Cardiac fibroblast (primary cell): ENCODE data around the gene SAMD14.

Experiments
- DNase-seq, 2 donors: peaks; one replicate each; pipeline versions ENCODE4 v3.0.0 to v3.0.0-alpha.2; 2010; ENCODE audit warnings: low read depth in 2 of 2
- H3K4me3 ChIP-seq, 2 donors: replicated peaks in 1 of 2; 1 replicate in 1 of 2; 2 replicates in 1 of 2; pipeline ENCODE4 v1.5.1; 2011; ENCODE audit warnings: low read depth in 2 of 2, low read length in 2 of 2, mild to moderate bottlenecking in 2 of 2, moderate library complexity in 1 of 2
- CTCF ChIP-seq: IDR thresholded peaks from one replicate; pipeline ENCODE4 v1.5.1; 2011; ENCODE audit warnings: low read depth, mild to moderate bottlenecking, low read length, inconsistent platforms

The SAMD14 gene

GRCh38 chr17:50161023-50161910 lies 31.3 kb upstream of the SAMD14 start:
- DNase-seq = peak; percentile 89 to 93

GRCh38 chr17:50157891-50158290 lies 27.9 kb upstream of the SAMD14 start:
- TF ChIP-seq CTCF = no peak
- no peak for DNase-seq
- no peak overlapping the region for H3K4me3 ChIP-seq

More at GRCh38 chr17:50161023-50161910, 31.3 kb upstream of the SAMD14 start:
- peak overlapping the region; percentile 56 to 72 for H3K4me3 ChIP-seq
- TF ChIP-seq CTCF = peak; percentile 88

- H3K4me3 ChIP-seq = no peak overlapping the region
- TF ChIP-seq CTCF = no peak
- peak; percentile 49 to 87 for DNase-seq
These were observed 25.3 kb upstream of the SAMD14 start for GRCh38 chr17:50155115-50155819.

- no peak for DNase-seq
- no peak for TF ChIP-seq CTCF
- no peak overlapping the region for H3K4me3 ChIP-seq
These were observed 24.6 kb upstream of the SAMD14 start for GRCh38 chr17:50154604-50155003.

- DNase-seq = peak in 1 of 2 donors; percentile 73
- H3K4me3 ChIP-seq = no peak overlapping the region
- TF ChIP-seq CTCF = no peak
These were observed 24.0 kb upstream of the SAMD14 start for GRCh38 chr17:50153650-50154575.

- TF ChIP-seq CTCF = no peak
- DNase-seq = no peak
- H3K4me3 ChIP-seq = no peak overlapping the region
These were observed 22.8 kb upstream of the SAMD14 start for GRCh38 chr17:50152736-50153135.
